Measurements from ENCODE around the gene RENBP. TPM values are rescaled to one million over a fixed set of nuclear protein-coding genes. Genes with fewer than 3 reads are reported as not detected.
"Not testable (repeated sequence)": the region's sequence is repeated elsewhere in the genome, so short reads cannot be mapped to it uniquely, and the experiment has no call there.

RENBP gene
- total and polyA plus RNA-seq, 12 donors: 5.4 to 69.6 (median 26.1) TPM

DNA sequence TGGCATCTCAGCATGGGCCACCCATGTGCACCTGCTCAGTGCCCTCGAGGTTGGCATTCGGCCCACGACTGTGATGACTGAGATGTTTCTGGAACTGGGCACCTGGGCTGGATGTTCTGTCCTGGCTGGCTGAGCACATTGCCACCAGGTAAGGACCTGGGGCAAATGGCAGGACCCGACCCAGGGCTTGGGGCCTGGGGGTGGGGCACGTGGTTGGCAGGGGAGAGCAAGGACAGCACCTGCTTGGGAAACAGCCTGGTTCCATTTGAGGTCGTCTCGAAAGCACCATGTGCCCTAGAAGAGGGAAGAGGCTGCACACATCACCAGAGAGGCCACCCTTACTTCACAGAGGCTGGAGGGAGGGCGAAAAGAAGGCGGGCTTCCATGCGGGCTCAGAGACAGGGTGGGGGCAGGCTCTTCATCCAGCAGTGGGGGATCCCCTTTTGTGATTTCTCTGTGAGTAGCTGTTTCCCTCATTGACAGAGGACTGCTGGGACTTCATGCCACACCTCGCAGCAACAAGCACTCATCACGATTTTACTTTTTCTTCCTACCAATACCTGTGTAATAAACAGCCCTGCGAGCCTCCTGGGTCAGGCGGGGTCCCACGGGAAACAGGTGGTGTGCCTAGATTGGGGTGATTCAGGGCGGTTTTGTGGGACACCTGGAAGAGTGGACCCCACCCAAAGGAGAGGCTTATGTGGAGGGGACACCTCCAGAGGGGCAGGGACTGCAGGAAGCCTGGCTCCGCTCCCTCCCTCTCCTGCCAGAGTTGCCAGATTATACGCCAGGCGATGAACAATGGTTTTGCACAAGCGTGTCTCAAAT, 40.1 kb upstream of the RENBP start:
- peaks cover 0 to 14% of the 10 kb centered on the region in 2 donors for H3K4me1 ChIP-seq (replicated peaks in 1 of 2)
- H3K36me3 ChIP-seq (replicated peaks in 1 of 2): no peaks in the 10 kb centered on the region
- peaks cover 5% of the 10 kb centered on the region for H3K27me3 ChIP-seq
- no peak for TF ChIP-seq POLR2A (IDR thresholded peaks at IDR 0.05)
- TF ChIP-seq, protein P1, sequence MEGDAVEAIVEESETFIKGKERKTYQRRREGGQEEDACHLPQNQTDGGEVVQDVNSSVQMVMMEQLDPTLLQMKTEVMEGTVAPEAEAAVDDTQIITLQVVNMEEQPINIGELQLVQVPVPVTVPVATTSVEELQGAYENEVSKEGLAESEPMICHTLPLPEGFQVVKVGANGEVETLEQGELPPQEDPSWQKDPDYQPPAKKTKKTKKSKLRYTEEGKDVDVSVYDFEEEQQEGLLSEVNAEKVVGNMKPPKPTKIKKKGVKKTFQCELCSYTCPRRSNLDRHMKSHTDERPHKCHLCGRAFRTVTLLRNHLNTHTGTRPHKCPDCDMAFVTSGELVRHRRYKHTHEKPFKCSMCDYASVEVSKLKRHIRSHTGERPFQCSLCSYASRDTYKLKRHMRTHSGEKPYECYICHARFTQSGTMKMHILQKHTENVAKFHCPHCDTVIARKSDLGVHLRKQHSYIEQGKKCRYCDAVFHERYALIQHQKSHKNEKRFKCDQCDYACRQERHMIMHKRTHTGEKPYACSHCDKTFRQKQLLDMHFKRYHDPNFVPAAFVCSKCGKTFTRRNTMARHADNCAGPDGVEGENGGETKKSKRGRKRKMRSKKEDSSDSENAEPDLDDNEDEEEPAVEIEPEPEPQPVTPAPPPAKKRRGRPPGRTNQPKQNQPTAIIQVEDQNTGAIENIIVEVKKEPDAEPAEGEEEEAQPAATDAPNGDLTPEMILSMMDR (IDR thresholded peaks at IDR 0.05): no peak
- no peaks in the 10 kb centered on the region for H3K9me3 ChIP-seq (replicated peaks in 1 of 3)
- H3K4me3 ChIP-seq: no peak overlapping the region
- peak overlapping the region in 1 of 5 donors; percentile 74 for H3K27ac ChIP-seq
- no peak for DNase-seq
- intact Hi-C loops (cut with DNase I): no loop called here
- 70 to 100% (median 76%) methylated on average over 3 to 20 of the region's 20 CpGs for WGBS, 4 donors

DNA sequence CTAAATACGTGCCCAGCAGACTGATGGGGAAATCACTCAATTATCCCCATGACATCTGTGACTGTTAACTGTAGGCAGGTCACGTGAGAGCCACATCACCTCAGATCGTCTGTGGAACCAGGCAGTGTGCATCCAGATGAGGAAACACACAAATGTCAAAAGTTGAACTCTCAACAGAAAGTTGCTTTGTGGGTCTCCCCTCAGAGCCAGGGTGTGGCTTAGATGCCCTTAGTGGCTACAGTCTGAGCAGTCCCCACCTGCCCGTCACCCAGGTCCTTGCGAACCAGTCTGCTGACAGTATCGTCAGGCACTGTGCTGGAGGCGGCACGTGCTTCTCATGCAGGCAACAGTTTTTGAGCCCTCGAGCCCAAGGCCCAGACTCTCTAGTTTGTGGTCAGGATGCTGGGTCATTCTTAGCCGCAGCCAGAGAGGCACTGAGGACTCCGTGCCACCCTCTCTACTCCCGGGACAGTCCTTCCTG, 38.9 kb upstream of the RENBP start:
- Histone ChIP-seq H3K9me3 (replicated peaks in 1 of 3) (no peaks in the 10 kb centered on the region), H3K4me1 (replicated peaks in 1 of 2) (peaks cover 0 to 14% of the 10 kb centered on the region in 2 donors), H3K36me3 (replicated peaks in 1 of 2) (no peaks in the 10 kb centered on the region), H3K27ac (no peak overlapping the region), H3K27me3 (peaks cover 5% of the 10 kb centered on the region), H3K4me3 (no peak overlapping the region)
- DNase-seq: no peak
- WGBS, 4 donors: 82 to 86% (median 83%) methylated on average over 4 to 12 of the region's 12 CpGs
- intact Hi-C loops (cut with DNase I): no loop called here
- no peak for TF ChIP-seq POLR2A (IDR thresholded peaks at IDR 0.05)
- TF ChIP-seq, protein P1 (IDR thresholded peaks at IDR 0.05): no peak

DNA sequence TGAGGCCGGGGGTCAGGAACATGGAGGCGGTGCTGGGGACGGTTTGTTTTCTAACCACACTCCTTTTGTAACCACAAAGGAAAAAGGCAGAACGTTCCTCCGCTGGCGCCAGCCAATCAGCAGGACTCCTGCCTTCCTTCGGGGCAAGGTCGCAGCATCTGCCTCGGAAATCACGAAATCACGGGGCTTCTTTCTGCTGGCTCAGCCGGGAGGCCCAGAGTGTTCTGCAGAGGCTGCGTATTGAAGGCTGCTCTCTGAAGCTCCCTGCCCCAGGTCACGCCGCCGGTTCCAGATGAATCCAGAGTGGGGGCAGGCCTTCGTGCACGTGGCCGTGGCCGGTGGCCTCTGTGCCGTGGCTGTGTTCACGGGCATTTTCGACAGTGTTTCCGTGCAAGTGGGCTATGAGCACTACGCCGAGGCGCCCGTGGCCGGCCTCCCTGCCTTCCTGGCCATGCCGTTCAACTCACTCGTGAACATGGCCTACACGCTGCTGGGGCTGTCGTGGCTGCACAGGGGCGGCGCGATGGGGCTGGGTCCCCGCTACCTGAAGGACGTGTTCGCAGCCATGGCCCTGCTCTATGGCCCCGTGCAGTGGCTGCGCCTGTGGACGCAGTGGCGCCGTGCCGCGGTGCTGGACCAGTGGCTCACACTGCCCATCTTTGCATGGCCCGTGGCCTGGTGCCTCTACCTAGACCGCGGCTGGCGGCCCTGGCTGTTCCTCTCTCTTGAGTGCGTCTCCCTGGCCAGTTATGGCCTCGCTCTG, 37.5 kb upstream of the RENBP start:
- Histone ChIP-seq H3K36me3 (replicated peaks in 1 of 2) (no peaks in the 10 kb centered on the region), H3K27ac (peak overlapping the region in 3 of 5 donors; percentile 48 to 79 (median 77)), H3K9me3 (replicated peaks in 1 of 3) (no peaks in the 10 kb centered on the region), H3K27me3 (peaks cover 5% of the 10 kb centered on the region), H3K4me3 (no peak overlapping the region), H3K4me1 (replicated peaks in 1 of 2) (peaks cover 0 to 14% of the 10 kb centered on the region in 2 donors)
- intact Hi-C loops (cut with DNase I): no loop called here
- peak in 6 of 7 donors; percentile 57 to 74 (median 66) for DNase-seq
- WGBS, 4 donors: 8 to 76% (median 69%) methylated on average over 6 to 52 of the region's 52 CpGs
- TF ChIP-seq, protein P1 (IDR thresholded peaks at IDR 0.05): no peak
- TF ChIP-seq POLR2A (IDR thresholded peaks at IDR 0.05): no peak

DNA sequence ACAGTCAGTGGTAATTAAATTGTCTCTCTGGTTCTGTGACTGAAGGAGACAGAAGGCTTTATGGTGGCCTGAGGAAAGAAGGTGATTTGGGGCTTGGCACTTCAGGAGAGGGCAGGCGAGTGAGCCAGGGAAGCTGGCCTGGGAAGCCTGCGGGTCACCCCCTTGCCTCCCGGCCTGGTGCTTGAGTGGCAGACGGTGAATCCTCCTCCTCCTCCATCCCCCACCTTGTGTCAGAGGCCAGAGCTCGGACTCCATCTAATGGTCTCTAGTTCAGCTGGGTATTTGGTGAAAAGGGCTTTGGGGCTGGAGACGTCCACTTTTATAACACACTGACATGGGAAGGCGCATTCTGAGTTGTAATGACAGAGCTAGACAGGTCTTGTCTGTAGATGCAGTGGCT, 36.8 kb upstream of the RENBP start:
- Histone ChIP-seq H3K9me3 (replicated peaks in 1 of 3) (no peaks in the 10 kb centered on the region), H3K4me1 (replicated peaks in 1 of 2) (peaks cover 0 to 14% of the 10 kb centered on the region in 2 donors), H3K27ac (peak overlapping the region in 4 of 5 donors; percentile 19 to 79 (median 62)), H3K4me3 (no peak overlapping the region), H3K27me3 (peaks cover 5% of the 10 kb centered on the region), H3K36me3 (replicated peaks in 1 of 2) (no peaks in the 10 kb centered on the region)
- TF ChIP-seq, protein P1 (IDR thresholded peaks at IDR 0.05): no peak
- no peak for TF ChIP-seq POLR2A (IDR thresholded peaks at IDR 0.05)
- intact Hi-C loops (cut with DNase I): no loop called here
- WGBS, 4 donors: 43 to 86% (median 74%) methylated on average over 5 to 7 of the region's 7 CpGs
- no peak for DNase-seq

DNA sequence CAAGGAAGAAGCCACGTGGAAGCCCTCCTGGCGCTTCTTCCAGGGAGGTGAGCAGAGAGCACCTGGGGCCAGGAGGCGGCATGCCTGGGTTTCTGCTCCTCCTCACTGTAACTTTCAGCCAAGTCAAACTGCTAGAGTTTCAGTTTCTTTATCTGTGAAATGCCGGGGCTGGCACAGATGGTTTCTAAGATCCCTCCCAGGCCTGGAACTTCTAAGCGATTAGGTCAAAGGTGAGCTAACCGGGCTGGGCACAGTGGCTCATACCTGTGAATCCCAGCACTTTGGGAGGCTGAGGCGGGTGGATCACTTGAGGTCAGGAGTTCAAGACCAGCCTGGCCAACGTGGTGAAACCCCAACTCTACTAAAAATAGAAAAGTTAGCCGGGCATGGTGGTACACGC, 36.0 kb upstream of the RENBP start:
- Histone ChIP-seq H3K4me1 (replicated peaks in 1 of 2) (peaks cover 0 to 14% of the 10 kb centered on the region in 2 donors), H3K27ac (peak overlapping the region in 1 of 5 donors; percentile 77)
- H3K9me3 ChIP-seq (replicated peaks in 1 of 3); DNase-seq; H3K4me3 ChIP-seq; H3K36me3 ChIP-seq (replicated peaks in 1 of 2); H3K27me3 ChIP-seq; intact Hi-C loops (cut with DNase I): not testable (repeated sequence)
- WGBS, 4 donors: 70 to 79% (median 71%) methylated on average over 7 to 9 of the region's 10 CpGs; no CpG with 5 or more reads in 1 of the 4 donors
